NT2/D1 (cell line): ENCODE measurements around the gene POLR3A.
"Not testable (repeated sequence)": the region's sequence is repeated elsewhere in the genome, so short reads cannot be mapped to it uniquely, and the experiment has no call there.

ENCODE experiments used
- DNase-seq: peaks from one replicate; pipeline ENCODE4 v3.0.0-alpha.2; 2011; ENCODE audit warnings: low read depth, low spot score
- H3K27me3 ChIP-seq: 2 replicates; pipeline ENCODE4 v1.6.0; 2011; ENCODE audit warnings: mild to moderate bottlenecking; ENCODE audit not compliant: insufficient read length, insufficient read depth
- H3K36me3 ChIP-seq: 2 replicates; pipeline ENCODE4 v1.6.1; 2011; ENCODE audit warnings: mild to moderate bottlenecking, low read length, mixed read lengths; ENCODE audit not compliant: insufficient read depth, insufficient read length
- H3K4me1 ChIP-seq: 2 replicates; pipeline ENCODE4 v1.5.1; 2011; ENCODE audit not compliant: insufficient read depth, insufficient read length
- H3K4me3 ChIP-seq: 2 replicates; pipeline ENCODE4 v1.5.1; 2011; ENCODE audit warnings: low read depth; ENCODE audit not compliant: insufficient read length
- H3K9ac ChIP-seq: 2 replicates; pipeline ENCODE4 v1.6.0; 2011; ENCODE audit warnings: low read depth; ENCODE audit not compliant: insufficient read length
- H3K9me3 ChIP-seq: 2 replicates; pipeline ENCODE4 v1.5.1; 2011; ENCODE audit warnings: mild to moderate bottlenecking, low read length; ENCODE audit not compliant: insufficient read depth
- SUZ12 ChIP-seq: IDR thresholded peaks from 2 replicates; pipeline ENCODE4 v1.6.1; 2011; ENCODE audit not compliant: insufficient read length, insufficient read depth; ENCODE audit errors: extremely low read depth
- YY1 ChIP-seq: IDR thresholded peaks from 2 replicates; pipeline ENCODE4 v1.6.1; 2011; ENCODE audit not compliant: insufficient read length, insufficient read depth
- ZNF274 ChIP-seq: IDR thresholded peaks from 2 replicates; pipeline ENCODE4 v1.6.1; 2011; ENCODE audit warnings: mild to moderate bottlenecking, low read depth, low read length

POLR3A gene

GRCh38 chr10:78069151-78069550 lies 39.8 kb upstream of the POLR3A start:
- no peaks in the 10 kb centered on the region for H3K36me3 ChIP-seq
- no peaks in the 10 kb centered on the region for H3K27me3 ChIP-seq
- no peaks in the 10 kb centered on the region for H3K4me1 ChIP-seq
- TF ChIP-seq SUZ12 (no peak), ZNF274 (no peak), YY1 (no peak)
- no peak overlapping the region for H3K4me3 ChIP-seq
- no peaks in the 10 kb centered on the region for H3K9me3 ChIP-seq
- DNase-seq: no peak
- no peak overlapping the region for H3K9ac ChIP-seq

GRCh38 chr10:78066728-78067430 lies 37.6 kb upstream of the POLR3A start:
- Histone ChIP-seq H3K9ac (no peak overlapping the region), H3K9me3 (no peaks in the 10 kb centered on the region), H3K4me3 (no peak overlapping the region), H3K36me3 (no peaks in the 10 kb centered on the region), H3K4me1 (no peaks in the 10 kb centered on the region), H3K27me3 (no peaks in the 10 kb centered on the region)
- TF ChIP-seq YY1 (no peak), SUZ12 (no peak), ZNF274 (no peak)
- DNase-seq: no peak

- Histone ChIP-seq H3K9ac (no peak overlapping the region), H3K27me3 (no peaks in the 10 kb centered on the region), H3K36me3 (no peaks in the 10 kb centered on the region), H3K4me1 (no peaks in the 10 kb centered on the region), H3K9me3 (no peaks in the 10 kb centered on the region), H3K4me3 (no peak overlapping the region)
- no peak for TF ChIP-seq YY1
- no peak for TF ChIP-seq SUZ12
- no peak for TF ChIP-seq ZNF274
- DNase-seq: no peak
These were observed 36.7 kb upstream of the POLR3A start for GRCh38 chr10:78066012-78066411.

- no peak for TF ChIP-seq YY1
- no peak for TF ChIP-seq ZNF274
- TF ChIP-seq SUZ12: no peak
- no peak for DNase-seq
- Histone ChIP-seq H3K36me3 (no peaks in the 10 kb centered on the region), H3K4me3 (no peak overlapping the region), H3K4me1 (no peaks in the 10 kb centered on the region), H3K9me3 (no peaks in the 10 kb centered on the region), H3K9ac (no peak overlapping the region), H3K27me3 (no peaks in the 10 kb centered on the region)
These were observed 36.3 kb upstream of the POLR3A start for GRCh38 chr10:78065611-78066010.

GRCh38 chr10:78064919-78065318 lies 35.6 kb upstream of the POLR3A start:
- H3K27me3 ChIP-seq, H3K9ac ChIP-seq, H3K36me3 ChIP-seq, H3K4me3 ChIP-seq, H3K9me3 ChIP-seq, DNase-seq, H3K4me1 ChIP-seq: not testable (repeated sequence)

GRCh38 chr10:78063236-78063635 lies 33.9 kb upstream of the POLR3A start:
- H3K4me1 ChIP-seq: no peaks in the 10 kb centered on the region
- H3K9ac ChIP-seq: no peak overlapping the region
- TF ChIP-seq SUZ12 (no peak), ZNF274 (no peak), YY1 (no peak)
- H3K9me3 ChIP-seq: no peaks in the 10 kb centered on the region
- H3K4me3 ChIP-seq: no peak overlapping the region
- no peaks in the 10 kb centered on the region for H3K36me3 ChIP-seq
- DNase-seq: no peak
- no peaks in the 10 kb centered on the region for H3K27me3 ChIP-seq

GRCh38 chr10:78062296-78062695 lies 33.0 kb upstream of the POLR3A start:
- H3K27me3 ChIP-seq: no peaks in the 10 kb centered on the region
- no peak for TF ChIP-seq SUZ12
- TF ChIP-seq ZNF274: no peak
- TF ChIP-seq YY1: no peak
- H3K36me3 ChIP-seq: no peaks in the 10 kb centered on the region
- no peak overlapping the region for H3K4me3 ChIP-seq
- no peaks in the 10 kb centered on the region for H3K4me1 ChIP-seq
- no peak for DNase-seq
- no peak overlapping the region for H3K9ac ChIP-seq
- no peaks in the 10 kb centered on the region for H3K9me3 ChIP-seq
